Suppressor macrophage treated with lipopolysaccharide for 1 hour (primary cell): Measurements from ENCODE around the gene CTF1.
"Not testable (repeated sequence)": the region's sequence is repeated elsewhere in the genome, so short reads cannot be mapped to it uniquely, and the experiment has no call there.

Experiments
- DNase-seq, 3 donors: peaks; one replicate each; pipeline ENCODE4 v3.0.0-alpha.2; 2020 to 2022

CTF1 gene

DNA sequence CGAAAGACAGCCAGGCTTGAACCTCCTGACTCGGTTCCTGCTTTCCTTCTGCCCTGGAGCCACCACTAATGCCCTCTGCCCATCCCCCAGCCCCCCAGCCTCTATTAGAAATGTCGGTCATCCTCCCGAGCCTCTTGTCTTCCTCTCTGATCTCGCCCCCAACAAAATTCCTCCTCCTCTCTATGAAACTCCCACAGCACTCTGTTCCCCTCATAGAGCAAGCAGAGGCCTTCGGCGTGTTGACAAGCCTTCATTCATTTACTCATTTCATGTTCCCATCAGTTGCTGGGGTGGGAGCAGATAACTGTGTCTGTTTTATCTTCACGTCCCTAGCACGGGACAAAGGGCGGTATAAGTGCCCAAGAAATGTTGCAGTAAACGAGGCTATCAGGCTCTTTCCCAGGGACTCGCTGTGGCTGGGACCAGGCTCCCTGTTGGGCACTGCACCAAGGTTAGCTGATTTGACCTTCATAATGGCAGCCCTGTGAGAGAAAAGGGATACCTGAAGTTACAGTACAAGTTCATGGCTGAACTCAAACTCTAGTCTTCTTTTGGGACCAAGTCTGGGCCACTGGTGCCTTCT lies 34.7 kb downstream of the CTF1 start:
- DNase-seq = no peak

DNA sequence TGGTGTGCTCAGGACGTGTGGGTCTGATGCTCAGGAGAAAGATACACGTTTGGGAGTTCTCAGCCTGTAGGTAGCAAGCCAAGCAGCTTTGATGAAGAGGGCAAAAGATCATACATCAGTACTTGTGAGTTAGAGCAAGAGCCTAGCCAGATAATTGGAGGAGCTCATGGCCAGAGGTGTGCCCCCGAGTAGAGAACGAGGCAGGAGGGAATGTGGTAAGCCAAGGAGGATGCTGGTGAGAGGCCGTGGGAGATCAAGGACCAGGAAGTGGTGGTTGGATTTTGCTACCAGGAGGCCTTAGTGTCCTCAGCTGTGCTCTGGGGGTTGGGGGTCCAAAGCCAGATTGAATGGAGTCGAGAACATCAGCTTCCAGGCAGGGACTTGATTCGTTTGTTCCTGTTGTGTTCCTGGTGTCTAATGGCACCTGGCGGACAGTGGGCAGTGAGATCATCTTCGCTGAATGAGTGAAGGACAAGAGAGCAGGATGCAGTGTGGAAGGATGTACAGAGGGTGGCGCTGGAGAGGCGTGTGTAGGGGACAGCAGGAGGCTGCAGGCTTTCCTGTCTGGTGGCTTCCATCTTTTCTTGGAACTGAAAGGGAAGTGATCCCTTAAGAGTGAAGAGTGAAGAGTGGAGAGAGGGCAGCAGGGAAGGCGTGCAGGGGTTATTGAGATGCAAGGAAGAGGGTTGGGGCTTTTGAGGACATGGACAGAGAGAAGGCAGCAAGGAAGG lies 38.6 kb downstream of the CTF1 start:
- peak; percentile 76 to 83 (median 76) for DNase-seq

DNA sequence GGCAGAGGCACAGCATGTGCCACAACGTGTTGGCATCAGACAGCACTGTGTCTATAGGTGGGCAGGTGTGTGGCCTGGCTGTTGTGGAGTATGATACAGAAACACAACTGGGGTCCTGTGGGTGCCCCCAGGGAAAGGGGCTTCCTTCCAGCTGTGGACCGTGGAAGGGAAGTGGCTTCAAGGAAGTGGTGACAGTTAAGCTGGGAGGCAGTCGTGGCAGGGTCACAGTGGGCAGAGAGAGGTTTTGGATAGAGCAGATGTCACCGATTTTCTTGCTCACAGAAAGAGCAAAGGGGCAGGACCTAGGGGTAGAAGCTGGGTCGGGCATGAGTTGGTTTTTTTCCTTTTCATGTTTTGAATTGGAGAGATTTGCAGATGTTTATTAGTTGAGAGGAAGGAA lies 41.3 kb downstream of the CTF1 start:
- no peak for DNase-seq

DNA sequence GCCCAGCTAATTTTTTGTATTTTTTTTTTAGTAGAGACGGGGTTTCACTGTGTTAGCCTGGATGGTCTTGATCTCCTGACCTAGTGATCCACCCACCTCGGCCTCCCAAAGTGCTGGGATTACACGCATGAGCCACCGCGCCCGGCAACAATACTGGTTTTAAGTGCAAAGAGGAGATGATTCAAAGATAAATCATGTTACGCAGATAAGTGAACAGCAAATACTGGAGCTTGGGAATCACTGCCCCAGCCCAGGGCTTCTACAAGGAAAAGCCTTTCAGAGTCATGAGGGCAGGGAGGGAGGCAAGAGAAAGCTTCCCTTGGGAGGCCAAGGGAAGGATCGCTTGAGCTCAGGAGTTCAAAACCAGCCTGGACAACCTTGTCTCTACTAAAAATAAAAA lies 43.2 kb downstream of the CTF1 start:
- DNase-seq = not testable (repeated sequence)

DNA sequence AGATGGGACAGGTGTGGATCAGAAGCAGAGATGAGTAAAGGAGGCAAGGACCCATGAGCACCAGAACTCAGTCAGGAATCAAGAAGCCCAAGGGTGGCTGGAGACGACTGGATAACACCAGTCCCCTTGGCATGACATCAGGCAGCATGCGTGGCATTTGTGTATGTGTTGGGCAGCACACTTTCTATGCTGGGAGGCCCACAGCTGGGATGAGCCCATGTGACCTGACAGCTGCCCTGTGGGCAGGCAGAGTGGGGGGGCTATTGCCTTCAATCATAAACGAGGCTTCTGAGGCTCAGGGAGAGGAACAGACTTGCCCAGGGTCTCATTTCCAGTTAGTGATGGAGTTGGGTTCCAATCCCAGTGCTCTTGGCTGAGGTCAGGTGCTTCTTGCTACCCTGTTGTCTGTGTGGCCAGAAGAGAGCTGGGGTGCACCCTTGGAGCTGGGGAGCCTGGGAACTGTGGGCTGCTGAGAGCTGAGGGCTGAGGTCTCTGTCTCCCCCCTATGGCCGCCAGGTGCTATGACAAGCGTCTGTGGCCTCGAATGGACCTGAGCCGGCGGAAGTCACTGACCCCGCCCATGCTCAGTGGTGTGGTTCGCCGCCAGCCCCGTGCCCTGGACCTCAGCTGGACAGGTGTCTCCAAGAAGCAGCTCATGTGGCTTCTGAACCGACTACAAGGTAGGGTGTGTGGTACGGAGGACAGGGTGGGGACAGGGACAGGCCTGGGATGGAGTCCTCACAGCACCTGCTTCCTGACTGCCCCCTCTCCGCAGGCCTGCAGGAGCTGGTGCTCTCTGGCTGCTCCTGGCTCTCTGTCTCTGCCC lies 45.4 kb downstream of the CTF1 start:
- DNase-seq = peak; percentile 79 to 89 (median 85)

- no peak for DNase-seq
Measured at GRCh38 chr16:30942426-30942806, 46.0 kb downstream of the CTF1 start.

DNA sequence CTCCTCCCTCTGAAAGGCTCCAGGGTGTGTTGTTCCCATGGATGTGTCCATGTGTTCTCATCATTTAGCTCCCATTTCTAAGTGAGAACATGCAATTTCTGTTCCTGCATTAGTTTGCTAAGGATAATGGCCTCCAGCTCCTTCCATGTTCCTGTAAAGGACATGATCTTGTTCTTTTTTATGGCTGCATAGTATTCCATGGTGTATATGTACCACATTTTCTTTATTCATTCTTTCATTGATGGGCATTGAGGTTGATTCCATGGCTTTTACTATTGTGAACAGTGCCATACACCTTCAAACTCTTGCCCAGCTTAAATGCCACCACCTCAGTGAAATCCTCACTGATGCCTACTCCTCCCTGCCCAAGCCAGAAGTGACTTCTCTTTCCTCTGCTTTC lies 47.9 kb downstream of the CTF1 start:
- no peak for DNase-seq

DNA sequence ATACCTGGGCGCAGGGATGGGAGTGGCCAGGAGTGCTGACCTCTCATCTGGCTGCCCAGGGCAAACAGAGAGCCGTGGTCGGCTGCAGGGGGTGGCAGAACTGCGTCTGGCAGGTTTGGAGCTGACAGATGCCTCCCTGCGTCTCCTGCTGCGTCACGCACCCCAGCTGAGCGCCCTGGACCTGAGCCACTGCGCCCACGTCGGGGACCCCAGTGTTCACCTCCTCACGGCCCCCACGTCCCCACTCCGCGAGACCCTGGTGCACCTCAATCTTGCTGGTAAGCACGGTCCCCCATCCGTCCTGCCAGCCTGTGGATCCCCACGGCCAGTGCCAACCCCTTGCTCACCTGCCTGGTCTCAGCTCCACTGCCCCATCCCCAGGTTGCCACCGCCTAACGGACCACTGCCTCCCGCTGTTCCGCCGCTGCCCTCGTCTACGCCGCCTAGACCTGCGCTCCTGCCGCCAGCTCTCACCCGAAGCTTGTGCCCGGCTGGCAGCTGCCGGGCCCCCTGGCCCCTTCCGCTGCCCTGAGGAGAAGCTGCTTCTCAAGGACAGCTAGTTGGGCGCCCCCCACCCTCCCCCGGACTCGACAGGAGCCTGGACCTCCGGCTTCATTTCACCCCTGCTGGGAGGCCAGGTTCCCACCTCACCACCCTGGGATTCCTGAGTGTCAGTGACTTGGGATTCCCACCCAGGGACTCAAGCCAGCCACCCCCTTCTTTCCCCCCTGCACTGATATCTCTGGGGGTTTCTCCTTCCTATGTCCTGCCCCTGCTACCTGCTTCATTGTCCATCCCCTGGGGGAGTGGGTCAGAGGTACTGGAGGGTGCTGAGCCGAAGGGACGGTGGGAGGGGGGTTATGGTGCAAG lies 50.5 kb downstream of the CTF1 start:
- DNase-seq = no peak

GRCh38 chr16:30947541-30947858 lies 51.1 kb downstream of the CTF1 start:
- no peak for DNase-seq

DNA sequence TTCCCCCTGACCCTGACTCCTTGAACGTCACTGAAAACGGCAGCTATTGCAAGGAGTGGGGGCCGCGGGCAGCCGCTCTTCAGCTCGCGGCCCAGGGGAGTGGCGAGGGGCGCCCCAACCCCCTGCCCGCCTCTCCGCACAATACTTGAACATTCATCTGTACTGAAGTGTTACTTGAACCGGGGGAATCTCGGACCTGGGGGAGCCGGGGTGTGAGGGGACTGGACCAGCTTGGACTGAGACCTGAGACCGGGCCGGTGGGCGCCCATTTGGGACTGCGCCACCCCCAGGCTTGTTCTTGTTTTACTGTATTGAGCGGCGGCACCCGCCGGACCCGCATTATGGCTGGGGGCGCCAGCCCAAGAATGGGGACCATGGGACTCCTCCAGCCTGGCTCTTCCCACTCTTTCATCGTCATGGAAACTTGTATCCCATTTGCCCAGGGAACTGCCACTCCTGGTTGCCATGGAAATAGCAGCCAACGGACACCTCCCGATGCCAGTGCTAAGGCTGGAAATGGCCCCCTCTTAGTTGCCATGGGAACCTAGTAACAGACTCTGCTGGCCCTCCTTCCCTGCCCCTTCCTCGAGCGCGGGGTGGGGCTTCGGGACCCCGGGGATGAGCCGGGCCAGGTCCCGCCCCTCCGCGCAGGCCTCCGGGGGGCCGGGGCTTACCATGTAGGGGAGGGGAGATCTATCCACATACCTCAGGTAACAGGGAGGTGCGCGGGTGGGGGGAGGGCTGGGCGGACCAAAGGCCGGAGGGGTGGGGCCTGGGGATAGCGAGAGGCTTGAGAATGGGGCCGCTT lies 51.6 kb downstream of the CTF1 start:
- DNase-seq = peak; percentile 60 to 75 (median 68)

GRCh38 chr16:30948667-30949649 lies 52.5 kb downstream of the CTF1 start, which contains the start of gene ORAI3:
Gene ORAI3 (plus strand): TSS chr16:30949068. CDS start chr16:30949290, 222 bp downstream.
- DNase-seq = peak; percentile 85 to 91 (median 88)

- DNase-seq = peak; percentile 67 to 81 (median 78)
Measured at GRCh38 chr16:30949650-30950515, 53.5 kb downstream of the CTF1 start.

GRCh38 chr16:30950516-30951065 lies 54.2 kb downstream of the CTF1 start:
- DNase-seq = no peak

- DNase-seq = no peak
Measured at GRCh38 chr16:30951193-30951592, 54.8 kb downstream of the CTF1 start.

GRCh38 chr16:30951750-30952149 lies 55.3 kb downstream of the CTF1 start:
- no peak for DNase-seq

DNA sequence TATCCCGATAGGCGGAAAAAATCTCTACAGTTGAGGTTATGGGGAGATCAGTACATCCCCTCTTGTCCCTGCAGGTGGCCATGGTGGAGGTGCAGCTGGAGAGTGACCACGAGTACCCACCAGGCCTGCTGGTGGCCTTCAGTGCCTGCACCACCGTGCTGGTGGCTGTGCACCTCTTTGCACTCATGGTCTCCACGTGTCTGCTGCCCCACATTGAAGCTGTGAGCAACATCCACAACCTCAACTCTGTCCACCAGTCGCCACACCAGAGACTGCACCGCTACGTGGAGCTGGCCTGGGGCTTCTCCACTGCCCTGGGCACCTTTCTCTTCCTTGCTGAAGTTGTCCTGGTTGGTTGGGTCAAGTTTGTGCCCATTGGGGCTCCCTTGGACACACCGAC lies 56.7 kb downstream of the CTF1 start:
- no peak for DNase-seq
